GM19468 (cell line): Measurements from ENCODE around the gene MTHFD2.
"Not testable (repeated sequence)": the region's sequence is repeated elsewhere in the genome, so short reads cannot be mapped to it uniquely, and the experiment has no call there.

Experiments used
- ATAC-seq: cut with Tn5 transposase; IDR thresholded peaks from one replicate; pipeline ENCODE4 v1.9.1; 2021; ENCODE audit warnings: mild to moderate bottlenecking, moderate library complexity, moderate number of reproducible peaks; ENCODE audit not compliant: unreplicated experiment; ENCODE audit errors: extremely low read depth

MTHFD2 gene

GRCh38 chr2:74194799-74195198, 3.6 kb upstream of the MTHFD2 start:
- ATAC-seq, result no peak

- no peak for ATAC-seq
Observed at GRCh38 chr2:74197049-74197448, 1.4 kb upstream of the MTHFD2 start.

- ATAC-seq, result no peak
Observed at GRCh38 chr2:74198023-74198460, 373 bp upstream of the MTHFD2 start.

- no peak for ATAC-seq
Observed at GRCh38 chr2:74199275-74199701, 873 bp downstream of the MTHFD2 start.

GRCh38 chr2:74199871-74200305, 1.5 kb downstream of the MTHFD2 start:
- no peak for ATAC-seq

- no peak for ATAC-seq
Observed at GRCh38 chr2:74201196-74201595, 2.8 kb downstream of the MTHFD2 start.

- ATAC-seq, result no peak
Observed at GRCh38 chr2:74201596-74201995, 3.2 kb downstream of the MTHFD2 start.

- ATAC-seq, result no peak
Observed at GRCh38 chr2:74204436-74204835, 6.0 kb downstream of the MTHFD2 start.

- ATAC-seq, result no peak
Observed at GRCh38 chr2:74205113-74205512, 6.7 kb downstream of the MTHFD2 start.

GRCh38 chr2:74205596-74205995, 7.2 kb downstream of the MTHFD2 start:
- no peak for ATAC-seq

- peak; percentile 73 for ATAC-seq
Observed at GRCh38 chr2:74206180-74206688, 7.8 kb downstream of the MTHFD2 start.

- ATAC-seq, result no peak
Observed at GRCh38 chr2:74212702-74213410, 14.4 kb downstream of the MTHFD2 start.

GRCh38 chr2:74215771-74216170, 17.4 kb downstream of the MTHFD2 start:
- not testable (repeated sequence) for ATAC-seq

- no peak for ATAC-seq
Observed at GRCh38 chr2:74216642-74217041, 18.2 kb downstream of the MTHFD2 start.

GRCh38 chr2:74219846-74220486, 21.6 kb downstream of the MTHFD2 start:
- no peak for ATAC-seq

GRCh38 chr2:74221091-74221490, 22.7 kb downstream of the MTHFD2 start:
- no peak for ATAC-seq

- no peak for ATAC-seq
Observed at GRCh38 chr2:74221604-74222299, 23.3 kb downstream of the MTHFD2 start.

GRCh38 chr2:74222300-74222650, 23.9 kb downstream of the MTHFD2 start:
- ATAC-seq, result no peak

GRCh38 chr2:74223941-74224770, 25.7 kb downstream of the MTHFD2 start:
- no peak for ATAC-seq
